ENCODE data around the gene NECTIN1. TPM values are rescaled to one million over a fixed set of nuclear protein-coding genes. Genes with fewer than 3 reads are reported as not detected.

Gene NECTIN1
- total RNA-seq, 4 donors from 2014 or later = 2.2 to 4.3 (median 2.5) TPM

- ATAC-seq (ENCODE audit: low FRiP score) = no peak
- TF ChIP-seq CTCF (IDR thresholded peaks at IDR 0.05) = no peak
- DNase-seq (ENCODE audit: low spot score) = no peak
Measured at GRCh38 chr11:119772641-119773415, 43.8 kb upstream of the NECTIN1 start.

DNA sequence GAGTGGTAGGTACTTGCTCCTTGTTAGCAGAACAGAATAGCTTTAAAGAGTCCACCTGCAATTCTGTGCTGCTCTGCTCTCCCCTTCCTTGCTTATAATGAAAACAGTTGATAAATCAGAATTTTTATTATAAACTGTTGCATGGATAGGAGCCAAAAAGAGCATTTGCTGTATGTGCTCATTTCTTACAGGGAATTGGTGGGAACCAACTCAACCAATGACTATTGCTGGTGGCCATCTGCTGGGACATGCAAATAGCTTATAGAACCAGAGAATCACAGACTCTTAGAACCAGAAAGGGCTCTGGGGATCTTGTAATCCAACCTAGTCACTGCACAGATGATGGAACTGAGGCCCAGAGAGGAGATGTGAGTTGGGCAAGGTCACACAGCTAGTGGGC, 43.1 kb upstream of the NECTIN1 start:
- DNase-seq (ENCODE audit: low spot score) (no peak), ATAC-seq (ENCODE audit: low FRiP score) (no peak)
- TF ChIP-seq CTCF (IDR thresholded peaks at IDR 0.05) = no peak

DNA sequence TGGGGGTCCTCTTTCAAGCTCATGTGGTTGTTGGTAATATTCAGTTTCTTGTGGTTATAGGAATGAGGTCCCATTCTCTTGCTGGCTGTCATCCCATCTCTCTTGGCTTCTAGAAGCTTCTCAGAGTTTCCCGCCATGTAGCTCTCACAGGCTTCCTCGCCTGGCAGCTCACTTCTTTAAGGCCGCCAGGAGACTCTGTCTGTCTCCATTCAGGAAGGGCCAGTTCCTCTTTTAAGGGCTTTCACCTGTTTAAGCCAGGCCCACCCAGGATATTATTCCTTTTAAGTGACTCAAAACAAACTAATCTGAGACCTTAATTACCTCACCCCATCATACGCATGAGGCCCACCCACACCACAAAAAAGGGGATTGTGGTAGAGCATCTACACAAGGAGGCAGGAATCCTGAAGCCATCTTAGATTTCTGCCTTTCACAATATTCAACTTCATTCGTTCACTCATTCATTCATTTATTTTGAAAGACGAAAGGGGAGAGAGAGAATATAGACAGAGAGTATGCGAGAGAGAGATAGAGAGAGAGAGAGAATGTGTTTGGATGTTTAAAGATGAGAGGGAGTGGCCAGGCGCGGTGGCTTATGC, 42.3 kb upstream of the NECTIN1 start:
- TF ChIP-seq CTCF (IDR thresholded peaks at IDR 0.05) = no peak

GRCh38 chr11:119765628-119766027, 36.6 kb upstream of the NECTIN1 start:
- TF ChIP-seq CTCF (IDR thresholded peaks at IDR 0.05) = no peak
- DNase-seq (ENCODE audit: low spot score) (no peak), ATAC-seq (ENCODE audit: low FRiP score) (no peak)

More for the DNA sequence above, 42.3 kb upstream of the NECTIN1 start:
- ATAC-seq (ENCODE audit: low FRiP score) (no peak), DNase-seq (ENCODE audit: low spot score) (no peak)

GRCh38 chr11:119764108-119764868, 35.3 kb upstream of the NECTIN1 start:
- DNase-seq (ENCODE audit: low spot score) (no peak), ATAC-seq (ENCODE audit: low FRiP score) (peak; percentile 58)
- TF ChIP-seq CTCF (IDR thresholded peaks at IDR 0.05) = no peak

DNA sequence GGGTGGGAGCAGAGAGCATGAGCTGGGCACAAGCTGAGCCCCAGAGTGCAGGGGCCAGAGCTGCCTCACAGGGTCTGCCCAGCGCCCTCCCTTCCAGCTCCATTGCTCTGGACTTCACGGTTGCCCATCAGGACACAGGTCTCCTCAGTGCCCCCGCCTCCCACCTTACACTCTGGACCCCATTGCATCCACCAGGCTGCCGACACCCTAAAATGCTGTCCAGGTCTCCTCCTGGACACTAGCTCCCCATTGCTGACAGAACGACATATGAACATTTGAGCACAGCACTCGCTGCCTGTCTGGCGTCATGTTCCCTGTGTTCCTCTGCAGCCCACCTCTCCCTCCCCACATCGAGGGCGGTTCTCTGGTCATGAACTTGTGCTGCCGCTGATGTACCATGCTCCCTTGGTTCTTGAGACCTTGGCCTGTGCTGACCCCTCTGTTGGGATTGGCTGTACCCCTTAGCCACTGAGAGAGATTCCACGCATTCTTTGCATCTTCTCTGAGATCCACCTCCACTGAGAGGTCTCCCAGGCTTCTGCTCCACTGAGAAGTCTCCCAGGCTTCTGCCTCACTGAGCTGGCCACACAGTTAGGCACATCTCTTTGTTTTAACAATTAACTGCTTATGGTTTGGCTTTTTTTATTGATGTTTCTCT, 34.2 kb upstream of the NECTIN1 start:
- no peak for ATAC-seq (ENCODE audit: low FRiP score)
- no peak for TF ChIP-seq CTCF (IDR thresholded peaks at IDR 0.05)
- no peak for DNase-seq (ENCODE audit: low spot score)

Measured in omental fat pad (tissue), 4 donors.